ENCODE data around the gene CIAPIN1. TPM values are rescaled to one million over a fixed set of nuclear protein-coding genes. Genes with fewer than 3 reads are reported as not detected.

CIAPIN1 gene
- total and polyA plus RNA-seq, 7 donors = 17.1 to 46.2 (median 22.5) TPM

DNA sequence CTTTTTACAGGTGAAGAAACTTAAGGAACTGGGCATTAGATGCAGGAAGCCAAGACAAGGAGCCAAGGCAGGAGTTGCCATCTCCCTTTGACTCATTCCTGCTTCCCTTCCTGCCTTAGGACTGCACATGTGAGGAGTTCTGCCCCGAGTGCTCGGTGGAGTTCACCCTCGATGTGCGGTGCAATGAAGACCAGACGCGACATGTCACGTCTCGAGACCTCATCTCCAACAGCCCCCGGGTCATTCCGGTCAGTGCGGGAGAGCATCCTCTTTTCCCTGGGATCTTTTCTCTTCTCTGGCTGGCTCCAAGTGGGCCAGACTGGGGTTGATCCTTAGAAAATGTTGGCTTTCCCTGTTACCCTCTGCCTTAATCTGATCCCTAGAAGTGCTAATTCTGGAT is 21.9 kb upstream of the CIAPIN1 start:
- Histone ChIP-seq H3K4me3 (no peak overlapping the region), H3K4me1 (peaks cover 0 to 21% (median 18%) of the 10 kb centered on the region in 4 donors), H3K9me3 (no peaks in the 10 kb centered on the region), H3K36me3 (peaks cover 43 to 98% (median 59%) of the 10 kb centered on the region in 4 donors), H3K27ac (no peak overlapping the region), H3K27me3 (no peaks in the 10 kb centered on the region)
- intact Hi-C loops (cut with DNase I) = loop anchor here (10.0 kb wide), 1 partner anchor 1166 kb away; no protein-coding TSS in a partner anchor
- TF ChIP-seq POLR2A (IDR thresholded peaks at IDR 0.05) = no peak
- TF ChIP-seq POLR2AphosphoS5 (IDR thresholded peaks at IDR 0.05) = no peak
- TF ChIP-seq, protein P1, sequence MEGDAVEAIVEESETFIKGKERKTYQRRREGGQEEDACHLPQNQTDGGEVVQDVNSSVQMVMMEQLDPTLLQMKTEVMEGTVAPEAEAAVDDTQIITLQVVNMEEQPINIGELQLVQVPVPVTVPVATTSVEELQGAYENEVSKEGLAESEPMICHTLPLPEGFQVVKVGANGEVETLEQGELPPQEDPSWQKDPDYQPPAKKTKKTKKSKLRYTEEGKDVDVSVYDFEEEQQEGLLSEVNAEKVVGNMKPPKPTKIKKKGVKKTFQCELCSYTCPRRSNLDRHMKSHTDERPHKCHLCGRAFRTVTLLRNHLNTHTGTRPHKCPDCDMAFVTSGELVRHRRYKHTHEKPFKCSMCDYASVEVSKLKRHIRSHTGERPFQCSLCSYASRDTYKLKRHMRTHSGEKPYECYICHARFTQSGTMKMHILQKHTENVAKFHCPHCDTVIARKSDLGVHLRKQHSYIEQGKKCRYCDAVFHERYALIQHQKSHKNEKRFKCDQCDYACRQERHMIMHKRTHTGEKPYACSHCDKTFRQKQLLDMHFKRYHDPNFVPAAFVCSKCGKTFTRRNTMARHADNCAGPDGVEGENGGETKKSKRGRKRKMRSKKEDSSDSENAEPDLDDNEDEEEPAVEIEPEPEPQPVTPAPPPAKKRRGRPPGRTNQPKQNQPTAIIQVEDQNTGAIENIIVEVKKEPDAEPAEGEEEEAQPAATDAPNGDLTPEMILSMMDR (IDR thresholded peaks at IDR 0.05) = no peak
- TF ChIP-seq EP300 (IDR thresholded peaks at IDR 0.05) = no peak
- 91 to 94% methylated on average over 11 of the region's 11 CpGs for WGBS, 2 donors
- peak; percentile 33 for DNase-seq

DNA sequence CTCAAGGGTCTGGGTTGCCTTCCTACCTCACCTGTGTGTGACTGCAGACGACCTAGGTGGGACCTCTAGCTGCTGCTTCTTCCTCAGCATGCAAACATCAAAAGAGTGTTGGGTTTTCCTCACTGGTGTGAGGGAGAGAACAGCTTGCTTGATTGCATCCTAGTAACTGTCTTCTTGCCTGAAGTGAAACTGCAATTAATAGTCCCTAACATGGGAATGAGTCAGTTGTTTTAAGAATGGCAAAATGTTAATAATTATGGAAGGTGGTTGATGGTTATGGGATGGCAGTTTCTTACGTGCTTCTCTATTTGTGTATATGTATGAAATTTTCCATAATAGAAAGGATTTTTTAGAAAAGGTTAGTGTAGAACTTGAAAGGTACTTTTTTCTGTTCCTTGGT is 21.2 kb upstream of the CIAPIN1 start:
- WGBS, 2 donors = 88 to 92% methylated on average over 2 of the region's 2 CpGs
- no peak for DNase-seq
- Histone ChIP-seq H3K4me1 (peaks cover 0 to 28% (median 25%) of the 10 kb centered on the region in 4 donors), H3K27ac (no peak overlapping the region), H3K27me3 (no peaks in the 10 kb centered on the region), H3K36me3 (peaks cover 43 to 94% (median 59%) of the 10 kb centered on the region in 4 donors), H3K4me3 (no peak overlapping the region), H3K9me3 (no peaks in the 10 kb centered on the region)
- no peak for TF ChIP-seq EP300 (IDR thresholded peaks at IDR 0.05)
- no peak for TF ChIP-seq POLR2A (IDR thresholded peaks at IDR 0.05)
- TF ChIP-seq POLR2AphosphoS5 (IDR thresholded peaks at IDR 0.05) = no peak
- TF ChIP-seq, protein P1 (IDR thresholded peaks at IDR 0.05) = no peak
- intact Hi-C loops (cut with DNase I) = loop anchor here (10.0 kb wide), 1 partner anchor 1166 kb away; no protein-coding TSS in a partner anchor

DNA sequence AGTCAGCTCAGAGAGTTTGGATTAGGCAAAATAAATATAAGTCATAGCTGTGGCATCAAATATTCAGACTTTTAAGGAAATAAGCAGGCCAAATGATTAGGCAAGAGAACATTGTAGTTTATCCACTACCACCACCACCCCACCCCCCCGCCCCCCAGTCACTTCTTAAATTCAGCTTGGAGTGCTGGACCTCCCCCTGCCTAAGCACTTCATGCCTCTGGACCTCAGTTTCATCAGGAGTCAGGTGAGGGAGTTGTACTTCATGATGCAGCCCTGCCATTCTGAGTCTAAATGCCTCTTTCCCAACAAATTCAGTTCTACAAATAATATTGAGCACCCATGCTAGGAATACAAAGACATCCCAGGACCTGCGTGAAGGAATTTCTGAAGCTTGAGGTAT is 17.3 kb upstream of the CIAPIN1 start:
- peaks cover 25 to 76% (median 50%) of the 10 kb centered on the region in 4 donors for H3K36me3 ChIP-seq
- H3K9me3 ChIP-seq = no peaks in the 10 kb centered on the region
- no peaks in the 10 kb centered on the region for H3K27me3 ChIP-seq
- peaks cover 0 to 25% (median 21%) of the 10 kb centered on the region in 4 donors for H3K4me1 ChIP-seq
- TF ChIP-seq POLR2AphosphoS5 (IDR thresholded peaks at IDR 0.05) (no peak), EP300 (IDR thresholded peaks at IDR 0.05) (no peak), POLR2A (IDR thresholded peaks at IDR 0.05) (no peak)
- TF ChIP-seq, protein P1 (IDR thresholded peaks at IDR 0.05) = no peak
- intact Hi-C loops (cut with DNase I) = loop anchor here (5.0 to 10.0 kb wide), 2 partner anchors 53 to 1170 kb away; no protein-coding TSS in a partner anchor
- WGBS, 2 donors = 95 to 98% methylated on average over 2 of the region's 2 CpGs
- DNase-seq = no peak
- no peak overlapping the region for H3K27ac ChIP-seq
- no peak overlapping the region for H3K4me3 ChIP-seq

DNA sequence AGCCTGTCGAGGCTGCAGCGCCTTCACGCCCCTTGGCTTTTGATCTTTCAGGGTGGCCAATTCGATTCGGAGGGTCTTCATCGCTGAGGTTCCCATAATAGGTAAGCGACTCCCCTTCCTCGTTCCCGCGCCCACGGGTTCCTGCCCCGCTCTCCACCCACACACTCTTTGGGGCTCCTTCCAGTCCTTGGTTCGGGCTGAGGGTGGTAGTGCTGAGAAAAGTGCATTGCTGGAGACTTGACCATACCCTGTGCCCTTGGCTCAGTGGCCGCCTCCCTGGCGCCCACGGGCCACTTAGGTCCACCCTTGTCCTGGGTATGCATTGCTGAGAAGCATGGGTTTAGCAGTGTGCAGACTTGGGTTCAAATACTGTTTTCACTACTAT is 15.8 kb upstream of the CIAPIN1 start:
- intact Hi-C loops (cut with DNase I) = loop anchor here (2.0 to 10.0 kb wide), 3 partner anchors 16 to 1172 kb away; partner anchors contain the start of genes CIAPIN1 and COQ9
- Histone ChIP-seq H3K27ac (peak overlapping the region; percentile 87 to 92 (median 90)), H3K9me3 (no peaks in the 10 kb centered on the region), H3K27me3 (no peaks in the 10 kb centered on the region), H3K4me3 (peak overlapping the region; percentile 93 to 99 (median 98)), H3K4me1 (peaks cover 0 to 25% (median 21%) of the 10 kb centered on the region in 4 donors), H3K36me3 (peaks cover 11 to 76% (median 43%) of the 10 kb centered on the region in 4 donors)
- 0 to 1% methylated on average over 16 of the region's 16 CpGs for WGBS, 2 donors
- no peak for DNase-seq
- TF ChIP-seq POLR2A (IDR thresholded peaks at IDR 0.05) (no peak), POLR2AphosphoS5 (IDR thresholded peaks at IDR 0.05) (no peak), EP300 (IDR thresholded peaks at IDR 0.05) (no peak)
- TF ChIP-seq, protein P1 (IDR thresholded peaks at IDR 0.05) = no peak
